LNCaP clone FGC (cell line): Measurements from ENCODE around the gene RPEL1.
"Not testable (repeated sequence)": the region's sequence is repeated elsewhere in the genome, so short reads cannot be mapped to it uniquely, and the experiment has no call there.

ENCODE experiments used
- DNase-seq: peaks from one replicate; pipeline ENCODE4 v3.0.0-alpha.2; 2011; ENCODE audit warnings: low read depth
- H3K4me3 ChIP-seq: 2 replicates; pipeline ENCODE4 v1.5.1; 2011; ENCODE audit warnings: mild to moderate bottlenecking, low read depth, low read length, control low read depth
- TF ChIP-seq, protein P1 (sequence below): IDR thresholded peaks from 2 replicates; pipeline ENCODE4 v1.5.1; 2012; ENCODE audit warnings: mild to moderate bottlenecking; ENCODE audit not compliant: control insufficient read depth, insufficient read depth; ENCODE audit errors: extremely low read depth

RPEL1 gene

DNA sequence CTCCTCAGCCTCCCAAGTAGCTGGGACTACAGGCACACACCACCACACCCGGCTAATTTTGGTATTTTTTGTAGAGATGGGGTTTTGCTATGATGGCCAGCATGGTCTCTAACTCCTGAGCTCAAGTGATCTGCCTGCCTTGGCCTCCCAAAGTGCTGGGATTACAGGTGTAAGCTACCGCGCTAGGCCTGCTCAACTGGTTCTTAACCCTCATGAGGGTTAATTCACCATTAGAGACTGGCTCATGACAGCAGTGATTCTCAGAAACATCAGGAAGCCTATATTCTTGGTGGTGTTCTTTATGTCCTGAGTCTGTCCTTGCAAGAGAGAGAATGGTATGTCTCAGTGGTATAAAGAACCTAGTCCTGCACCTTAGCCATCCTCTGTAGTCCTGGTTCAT lies 42.2 kb upstream of the RPEL1 start:
- no peak overlapping the region for H3K4me3 ChIP-seq
- no peak for DNase-seq
- TF ChIP-seq, protein P1, sequence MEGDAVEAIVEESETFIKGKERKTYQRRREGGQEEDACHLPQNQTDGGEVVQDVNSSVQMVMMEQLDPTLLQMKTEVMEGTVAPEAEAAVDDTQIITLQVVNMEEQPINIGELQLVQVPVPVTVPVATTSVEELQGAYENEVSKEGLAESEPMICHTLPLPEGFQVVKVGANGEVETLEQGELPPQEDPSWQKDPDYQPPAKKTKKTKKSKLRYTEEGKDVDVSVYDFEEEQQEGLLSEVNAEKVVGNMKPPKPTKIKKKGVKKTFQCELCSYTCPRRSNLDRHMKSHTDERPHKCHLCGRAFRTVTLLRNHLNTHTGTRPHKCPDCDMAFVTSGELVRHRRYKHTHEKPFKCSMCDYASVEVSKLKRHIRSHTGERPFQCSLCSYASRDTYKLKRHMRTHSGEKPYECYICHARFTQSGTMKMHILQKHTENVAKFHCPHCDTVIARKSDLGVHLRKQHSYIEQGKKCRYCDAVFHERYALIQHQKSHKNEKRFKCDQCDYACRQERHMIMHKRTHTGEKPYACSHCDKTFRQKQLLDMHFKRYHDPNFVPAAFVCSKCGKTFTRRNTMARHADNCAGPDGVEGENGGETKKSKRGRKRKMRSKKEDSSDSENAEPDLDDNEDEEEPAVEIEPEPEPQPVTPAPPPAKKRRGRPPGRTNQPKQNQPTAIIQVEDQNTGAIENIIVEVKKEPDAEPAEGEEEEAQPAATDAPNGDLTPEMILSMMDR, result no peak

- DNase-seq, result no peak
- no peak overlapping the region for H3K4me3 ChIP-seq
- TF ChIP-seq, protein P1, result no peak
Observed at GRCh38 chr10:103204353-103205255, 41.1 kb upstream of the RPEL1 start.

GRCh38 chr10:103205401-103205800 lies 40.3 kb upstream of the RPEL1 start:
- not testable (repeated sequence) for H3K4me3 ChIP-seq, DNase-seq

GRCh38 chr10:103206715-103207114 lies 39.0 kb upstream of the RPEL1 start:
- not testable (repeated sequence) for DNase-seq, H3K4me3 ChIP-seq

DNA sequence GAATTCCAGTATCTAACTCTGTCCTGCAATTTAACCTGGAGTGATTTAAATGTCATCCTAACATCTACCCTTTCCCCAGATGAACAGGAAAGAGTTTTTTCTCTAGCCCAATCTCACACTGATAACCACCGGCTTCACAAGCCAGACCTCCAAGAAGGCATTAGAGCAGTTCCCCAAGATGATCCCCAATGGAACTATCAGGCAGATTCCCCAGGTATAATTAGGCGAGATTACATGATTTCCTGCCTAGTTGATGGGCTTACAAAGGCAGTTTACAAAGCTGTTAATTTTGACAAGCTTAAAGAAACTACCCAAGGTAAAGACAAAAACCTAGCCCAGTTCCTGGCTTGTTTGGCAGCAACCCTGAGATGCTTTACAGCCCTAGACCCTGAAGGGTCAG lies 38.5 kb upstream of the RPEL1 start:
- H3K4me3 ChIP-seq, result no peak overlapping the region
- no peak for DNase-seq
- TF ChIP-seq, protein P1, result no peak

DNA sequence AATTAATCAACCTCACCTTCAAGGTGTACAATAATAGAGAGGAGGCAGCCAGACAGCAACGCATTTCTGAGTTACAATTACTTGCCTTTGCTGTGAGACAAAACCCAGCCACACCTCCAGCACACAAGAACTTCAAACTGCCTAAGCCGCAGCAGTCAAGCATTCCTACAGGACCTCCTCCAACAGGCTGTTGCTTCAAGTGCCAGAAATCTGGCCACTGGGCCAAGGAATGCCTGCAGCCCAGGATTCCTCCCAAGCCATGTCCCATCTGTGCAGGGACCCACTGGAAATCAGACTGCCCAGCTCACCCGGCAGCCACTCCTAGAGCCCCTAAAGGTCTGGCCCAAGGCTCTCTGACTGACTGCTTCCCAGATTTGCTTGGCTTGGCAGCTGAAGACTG lies 38.0 kb upstream of the RPEL1 start:
- DNase-seq, H3K4me3 ChIP-seq: not testable (repeated sequence)

GRCh38 chr10:103210262-103210661 lies 35.4 kb upstream of the RPEL1 start:
- not testable (repeated sequence) for H3K4me3 ChIP-seq, DNase-seq

DNA sequence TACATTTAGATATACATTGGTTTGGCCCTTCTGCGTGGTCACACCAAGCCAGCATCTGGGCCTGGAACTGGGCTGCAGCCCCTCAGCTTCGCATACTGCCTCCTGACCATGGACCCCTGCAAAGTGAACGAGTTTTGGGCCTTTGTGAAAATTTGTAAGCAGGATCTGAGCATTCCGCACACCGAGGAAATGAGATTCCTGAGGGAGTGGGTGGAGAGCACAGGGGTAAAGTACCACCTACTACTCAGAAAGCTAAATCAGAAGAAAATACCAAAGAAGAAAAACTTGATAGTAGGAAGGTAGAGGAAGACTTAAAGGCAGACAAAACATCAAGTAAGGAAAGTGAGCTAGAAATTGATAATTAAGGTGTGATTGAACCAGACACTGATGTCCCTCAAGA lies 30.1 kb upstream of the RPEL1 start:
- no peak overlapping the region for H3K4me3 ChIP-seq
- DNase-seq, result no peak
- TF ChIP-seq, protein P1, result no peak

DNA sequence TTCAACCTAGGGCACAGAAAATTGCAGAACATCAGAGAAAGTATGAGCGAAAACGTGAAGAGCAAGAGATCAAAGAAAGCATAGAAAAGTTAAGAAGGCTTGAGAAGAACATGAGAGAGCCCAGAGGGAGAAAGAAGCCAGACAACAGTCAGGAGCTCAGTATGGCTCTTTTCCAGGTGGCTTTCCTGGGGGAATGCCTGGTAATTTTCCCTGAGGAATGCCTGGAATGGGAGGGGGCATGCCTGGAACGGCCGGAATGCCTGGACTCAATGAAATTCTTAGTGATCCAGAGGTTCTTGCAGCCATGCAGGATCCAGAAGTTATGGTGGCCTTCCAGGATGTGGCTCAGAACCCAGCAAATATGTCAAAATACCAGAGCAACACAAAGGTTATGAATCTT lies 29.3 kb upstream of the RPEL1 start:
- DNase-seq, H3K4me3 ChIP-seq: not testable (repeated sequence)

DNA sequence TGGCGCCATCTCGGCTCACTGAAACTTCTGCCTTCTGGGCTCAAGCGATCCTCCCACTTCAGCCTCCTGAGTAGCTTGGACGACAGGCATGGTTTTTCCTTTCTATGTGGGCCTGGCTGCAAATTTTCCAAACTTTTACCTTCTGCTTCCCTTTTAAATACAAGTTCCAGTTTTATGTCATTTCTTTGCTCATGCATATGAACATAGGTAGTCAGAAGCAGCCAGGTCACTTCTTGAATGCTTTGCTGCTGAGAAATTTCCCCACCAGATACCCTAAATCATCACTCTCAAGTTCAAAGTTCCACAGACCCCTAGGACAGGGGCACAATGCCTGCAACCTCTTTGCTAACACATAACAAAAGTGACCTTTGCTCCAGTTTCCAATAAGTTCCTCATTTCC lies 21.6 kb upstream of the RPEL1 start:
- no peak for DNase-seq
- TF ChIP-seq, protein P1, result no peak
- H3K4me3 ChIP-seq, result no peak overlapping the region

DNA sequence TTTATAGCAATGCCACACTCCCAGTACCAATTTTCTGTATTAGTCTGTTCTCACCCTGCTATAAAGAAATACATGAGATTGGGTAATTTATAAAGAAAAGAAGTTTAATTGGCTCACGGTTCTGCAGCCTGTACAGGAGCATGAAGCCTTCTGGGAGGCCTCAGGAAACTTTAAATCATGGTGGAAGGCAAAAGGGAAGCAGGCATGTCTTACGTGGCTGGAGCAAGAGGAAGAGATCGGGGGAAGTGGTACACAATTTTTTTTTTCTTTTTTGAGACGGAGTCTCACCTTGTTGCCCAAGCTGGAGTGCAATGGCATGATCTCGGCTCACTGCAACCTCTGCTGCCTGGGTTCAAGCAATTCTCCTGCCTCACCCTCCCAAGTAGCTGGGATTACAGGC lies 21.0 kb upstream of the RPEL1 start:
- not testable (repeated sequence) for H3K4me3 ChIP-seq, DNase-seq
